GM13976 (cell line): ENCODE data around the gene TFEC.
"Not testable (repeated sequence)": the region's sequence is repeated elsewhere in the genome, so short reads cannot be mapped to it uniquely, and the experiment has no call there.

Experiments
- DNase-seq: peaks from one replicate; pipeline ENCODE4 v3.0.0; 2012; ENCODE audit warnings: low spot score
- in situ Hi-C: fragments of 300-500 bp; cut with MboI; formaldehyde crosslinking; loops from one replicate; pipeline ENCODE4 v1.12.0; 2022; ENCODE audit warnings: low sequenced_read_pairs, mixed read lengths, inconsistent platforms; ENCODE audit not compliant: unreplicated experiment
- TF ChIP-seq, protein P1 (sequence below): IDR thresholded peaks from 2 replicates; pipeline ENCODE4 v1.5.1; 2012; ENCODE audit warnings: borderline replicate concordance, mild to moderate bottlenecking; ENCODE audit not compliant: insufficient read depth; ENCODE audit errors: extremely low read depth, missing control alignments, control extremely low read depth

The TFEC gene

DNA sequence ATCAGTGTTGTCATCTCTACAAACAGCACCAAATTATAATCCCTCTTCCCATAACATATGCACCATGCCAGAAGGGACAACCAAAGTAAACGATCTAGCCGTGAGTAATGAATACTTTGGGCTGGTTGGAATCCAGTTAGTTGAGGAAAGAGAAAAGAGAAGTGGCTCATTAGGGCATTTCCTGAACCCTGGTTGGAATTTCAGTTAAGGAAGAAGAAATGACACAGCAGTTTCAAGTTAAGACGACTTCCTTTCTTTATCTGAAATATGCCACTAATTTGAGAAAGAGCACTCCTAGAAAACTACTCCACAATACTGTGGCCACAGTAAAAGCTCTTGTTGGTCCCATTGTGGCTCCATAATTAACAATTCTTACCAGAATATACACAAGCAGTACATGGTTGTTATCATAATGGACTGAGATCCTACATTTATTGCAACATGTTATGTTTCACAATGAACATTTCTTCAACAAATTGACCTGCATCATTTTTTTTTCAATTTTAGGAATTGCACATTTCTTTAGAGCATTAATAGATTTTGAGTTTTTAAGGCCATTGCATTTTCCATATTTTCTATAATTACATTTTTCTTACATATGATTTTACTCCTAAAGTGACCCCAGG, at the start of gene TFEC:
TSS of gene TFEC (minus strand) at position 113 of the 626 bp plus-strand sequence. CDS start 46,322 bp downstream, outside the sequence.
- TF ChIP-seq, protein P1, sequence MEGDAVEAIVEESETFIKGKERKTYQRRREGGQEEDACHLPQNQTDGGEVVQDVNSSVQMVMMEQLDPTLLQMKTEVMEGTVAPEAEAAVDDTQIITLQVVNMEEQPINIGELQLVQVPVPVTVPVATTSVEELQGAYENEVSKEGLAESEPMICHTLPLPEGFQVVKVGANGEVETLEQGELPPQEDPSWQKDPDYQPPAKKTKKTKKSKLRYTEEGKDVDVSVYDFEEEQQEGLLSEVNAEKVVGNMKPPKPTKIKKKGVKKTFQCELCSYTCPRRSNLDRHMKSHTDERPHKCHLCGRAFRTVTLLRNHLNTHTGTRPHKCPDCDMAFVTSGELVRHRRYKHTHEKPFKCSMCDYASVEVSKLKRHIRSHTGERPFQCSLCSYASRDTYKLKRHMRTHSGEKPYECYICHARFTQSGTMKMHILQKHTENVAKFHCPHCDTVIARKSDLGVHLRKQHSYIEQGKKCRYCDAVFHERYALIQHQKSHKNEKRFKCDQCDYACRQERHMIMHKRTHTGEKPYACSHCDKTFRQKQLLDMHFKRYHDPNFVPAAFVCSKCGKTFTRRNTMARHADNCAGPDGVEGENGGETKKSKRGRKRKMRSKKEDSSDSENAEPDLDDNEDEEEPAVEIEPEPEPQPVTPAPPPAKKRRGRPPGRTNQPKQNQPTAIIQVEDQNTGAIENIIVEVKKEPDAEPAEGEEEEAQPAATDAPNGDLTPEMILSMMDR: no peak
- DNase-seq: no peak
- in situ Hi-C loops: no loop called here

- in situ Hi-C loops: no loop called here
- no peak for DNase-seq
- TF ChIP-seq, protein P1: no peak
Observed at GRCh38 chr7:116075351-116076145, 45.0 kb upstream of the TFEC start.

GRCh38 chr7:116071629-116072028, 41.1 kb upstream of the TFEC start:
- in situ Hi-C loops: no loop called here
- TF ChIP-seq, protein P1: no peak
- DNase-seq: no peak

GRCh38 chr7:116064179-116064578, 33.6 kb upstream of the TFEC start:
- in situ Hi-C loops: no loop called here
- TF ChIP-seq, protein P1: no peak
- DNase-seq: no peak

DNA sequence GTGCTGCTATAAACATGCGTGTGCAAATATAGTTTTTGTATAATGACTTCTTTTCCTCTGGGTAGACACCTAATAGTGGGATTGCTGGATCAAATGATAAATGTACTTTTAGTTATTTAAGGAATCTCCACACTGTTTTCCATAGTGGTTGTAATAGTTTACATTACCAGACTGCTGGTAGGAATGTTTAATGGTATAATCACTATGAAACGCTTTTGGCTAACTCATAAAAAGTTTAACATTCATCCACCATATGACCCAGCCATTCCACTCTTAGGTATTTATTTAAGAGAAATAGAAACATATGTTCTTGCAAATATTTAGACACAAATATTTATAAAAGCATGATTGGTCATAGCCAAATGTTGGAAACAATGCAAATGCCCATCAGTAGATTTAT, 32.1 kb upstream of the TFEC start:
- in situ Hi-C loops: no loop called here
- DNase-seq: no peak
- TF ChIP-seq, protein P1: no peak

DNA sequence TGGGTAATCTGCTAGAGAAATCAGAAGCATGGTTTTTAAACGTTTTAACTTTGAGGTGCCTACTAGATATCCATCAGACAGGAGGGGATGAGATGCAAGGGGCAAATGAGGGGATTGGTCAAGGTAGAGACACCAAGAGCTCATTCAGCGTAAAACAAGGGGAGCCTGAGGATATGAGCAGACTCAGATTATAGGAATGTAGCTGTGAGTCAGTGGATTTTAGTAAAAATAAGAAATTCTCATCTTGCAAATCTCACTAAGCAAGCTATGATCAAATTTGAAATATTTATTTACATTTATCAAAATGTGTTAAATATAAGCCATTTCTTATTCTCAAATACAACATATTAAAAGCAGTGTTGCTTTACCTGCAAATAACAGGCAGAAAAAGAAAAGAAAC, 21.4 kb upstream of the TFEC start:
- in situ Hi-C loops: no loop called here
- no peak for DNase-seq
- TF ChIP-seq, protein P1: no peak

- DNase-seq, in situ Hi-C loops: not testable (repeated sequence)
Observed at GRCh38 chr7:116047261-116047660, 16.7 kb upstream of the TFEC start.
